Peyer's patch (tissue), 4 donors: ENCODE results near the gene PCSK1N.

Experiments used
- POLR2A ChIP-seq, 2 donors: fragments of 450-650 bp; IDR thresholded peaks; one replicate each; pipeline ENCODE4 v1.5.1; 2017; ENCODE audit warnings: antibody characterized with exemption in 2 of 2, mild to moderate bottlenecking in 2 of 2, moderate library complexity in 2 of 2
- TF ChIP-seq, protein P1 (sequence below), 6 experiments: fragments of 450-650 bp in 4 of 6; fragments of 200-600 bp in 2 of 6; sonication (generic) in 1 of 6; IDR thresholded peaks; one replicate each; pipeline ENCODE4 v1.5.1; 2017 to 2019; ENCODE audit warnings: antibody characterized with exemption in 6 of 6, mild to moderate bottlenecking in 3 of 6, moderate library complexity in 1 of 6

DNA sequence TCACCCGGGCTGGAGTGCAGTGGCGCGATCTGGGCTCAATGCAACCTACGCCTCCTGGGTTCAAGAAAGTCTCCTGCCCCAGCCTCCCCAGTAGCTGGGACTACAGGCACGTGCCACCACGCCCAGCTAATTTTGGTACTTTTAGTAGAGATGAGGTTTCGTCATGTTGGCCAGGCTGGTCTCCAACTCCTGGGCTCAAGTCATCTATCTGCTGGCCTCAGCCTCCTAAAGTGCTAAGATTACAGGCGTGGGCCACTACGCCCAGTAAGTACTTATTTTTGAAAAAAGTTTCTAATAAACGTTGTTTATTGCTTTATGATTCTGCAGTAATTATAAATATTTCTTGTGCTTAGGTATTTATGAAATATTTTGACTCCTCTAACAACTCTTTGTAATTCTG lies 4.3 kb upstream of the PCSK1N start:
- TF ChIP-seq, protein P1, sequence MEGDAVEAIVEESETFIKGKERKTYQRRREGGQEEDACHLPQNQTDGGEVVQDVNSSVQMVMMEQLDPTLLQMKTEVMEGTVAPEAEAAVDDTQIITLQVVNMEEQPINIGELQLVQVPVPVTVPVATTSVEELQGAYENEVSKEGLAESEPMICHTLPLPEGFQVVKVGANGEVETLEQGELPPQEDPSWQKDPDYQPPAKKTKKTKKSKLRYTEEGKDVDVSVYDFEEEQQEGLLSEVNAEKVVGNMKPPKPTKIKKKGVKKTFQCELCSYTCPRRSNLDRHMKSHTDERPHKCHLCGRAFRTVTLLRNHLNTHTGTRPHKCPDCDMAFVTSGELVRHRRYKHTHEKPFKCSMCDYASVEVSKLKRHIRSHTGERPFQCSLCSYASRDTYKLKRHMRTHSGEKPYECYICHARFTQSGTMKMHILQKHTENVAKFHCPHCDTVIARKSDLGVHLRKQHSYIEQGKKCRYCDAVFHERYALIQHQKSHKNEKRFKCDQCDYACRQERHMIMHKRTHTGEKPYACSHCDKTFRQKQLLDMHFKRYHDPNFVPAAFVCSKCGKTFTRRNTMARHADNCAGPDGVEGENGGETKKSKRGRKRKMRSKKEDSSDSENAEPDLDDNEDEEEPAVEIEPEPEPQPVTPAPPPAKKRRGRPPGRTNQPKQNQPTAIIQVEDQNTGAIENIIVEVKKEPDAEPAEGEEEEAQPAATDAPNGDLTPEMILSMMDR (IDR thresholded peaks at IDR 0.05), result no peak
- no peak for TF ChIP-seq POLR2A (IDR thresholded peaks at IDR 0.05)
